Fibroblast of skin of left quadriceps (primary cell): Measurements from ENCODE around the gene DUSP7.
A peak's percentile ranks its signal among the peaks of the same experiment; 100 is the strongest.

Experiments used
- DNase-seq, 2 experiments: peaks; one replicate each; pipeline ENCODE4 v3.0.0-alpha.2; 2013; ENCODE audit warnings: low read depth in 2 of 2

Gene DUSP7, protein sequence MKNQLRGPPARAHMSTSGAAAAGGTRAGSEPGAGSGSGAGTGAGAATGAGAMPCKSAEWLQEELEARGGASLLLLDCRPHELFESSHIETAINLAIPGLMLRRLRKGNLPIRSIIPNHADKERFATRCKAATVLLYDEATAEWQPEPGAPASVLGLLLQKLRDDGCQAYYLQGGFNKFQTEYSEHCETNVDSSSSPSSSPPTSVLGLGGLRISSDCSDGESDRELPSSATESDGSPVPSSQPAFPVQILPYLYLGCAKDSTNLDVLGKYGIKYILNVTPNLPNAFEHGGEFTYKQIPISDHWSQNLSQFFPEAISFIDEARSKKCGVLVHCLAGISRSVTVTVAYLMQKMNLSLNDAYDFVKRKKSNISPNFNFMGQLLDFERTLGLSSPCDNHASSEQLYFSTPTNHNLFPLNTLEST

DNA sequence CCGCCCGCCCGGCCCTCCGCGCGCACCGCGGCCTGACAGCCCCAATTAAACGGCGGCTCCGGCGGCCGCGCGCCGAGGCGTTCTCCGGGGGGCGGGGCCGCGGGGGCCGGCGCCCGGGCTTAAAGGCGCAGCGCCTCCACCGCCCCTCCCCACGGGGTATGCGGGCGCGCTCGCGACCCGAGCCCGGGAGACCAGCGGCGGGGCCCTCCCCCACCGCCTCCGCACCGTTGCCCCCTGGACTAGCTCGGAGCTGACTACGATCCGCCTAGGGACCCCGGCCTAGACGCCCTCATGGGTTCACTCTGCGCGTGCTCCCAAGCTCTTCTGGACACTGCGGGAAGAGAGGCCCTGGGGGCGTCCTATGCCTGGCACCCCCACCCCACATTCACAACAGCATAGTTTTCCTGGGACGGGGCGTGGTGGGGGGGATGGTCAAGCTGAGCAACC is at the start of gene DUSP7:
TSS of gene DUSP7 (minus strand) at position 51 of the 447 bp plus-strand sequence. CDS start 205 bp downstream, outside the sequence.
- DNase-seq: peak in 1 of 2 experiments; percentile 45

DNA sequence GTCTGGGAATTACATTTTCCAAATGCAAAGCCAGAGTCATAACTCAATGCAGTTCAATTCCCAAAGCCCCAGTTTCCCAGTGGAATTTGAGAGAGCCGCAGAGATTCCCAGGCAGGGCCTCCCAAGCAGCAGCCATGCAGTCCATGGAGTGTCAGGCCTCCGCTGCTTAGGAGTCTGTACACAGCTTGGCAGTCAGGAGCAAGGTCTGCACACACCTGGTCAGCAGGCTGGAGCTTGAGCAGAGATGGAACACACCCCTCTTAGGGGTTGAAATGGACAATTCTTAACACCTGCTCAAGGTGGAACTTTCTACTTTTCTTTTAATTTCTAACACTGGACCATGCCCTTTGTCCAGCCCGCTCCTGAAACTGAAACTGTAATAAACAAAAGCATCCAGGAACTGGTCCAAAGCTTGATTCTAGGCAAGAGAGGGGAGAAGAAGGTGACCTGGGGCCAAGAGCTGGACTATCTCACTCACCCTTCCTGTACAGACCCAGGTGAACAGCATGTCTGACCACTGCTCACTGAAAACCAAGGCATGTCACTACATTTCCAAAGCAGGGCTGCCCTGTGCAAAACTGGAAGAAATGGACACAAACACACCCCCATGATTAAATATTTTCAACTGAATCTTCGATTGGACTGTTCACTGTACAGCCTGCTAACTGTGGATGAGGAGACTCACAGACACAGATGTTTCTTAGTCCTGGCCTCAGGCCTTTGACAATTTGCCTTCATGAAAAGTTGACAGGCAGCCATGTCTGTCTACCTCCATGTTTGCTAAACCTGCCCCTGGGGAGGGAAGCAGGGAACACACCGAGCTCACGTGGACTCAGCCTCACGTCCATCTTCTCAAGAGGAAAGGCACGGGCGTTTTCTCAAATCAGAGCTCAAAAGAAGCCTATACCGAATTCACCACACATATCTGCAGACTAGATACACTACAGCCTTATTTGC is 48.6 kb upstream of the DUSP7 start:
- DNase-seq: no peak

DNA sequence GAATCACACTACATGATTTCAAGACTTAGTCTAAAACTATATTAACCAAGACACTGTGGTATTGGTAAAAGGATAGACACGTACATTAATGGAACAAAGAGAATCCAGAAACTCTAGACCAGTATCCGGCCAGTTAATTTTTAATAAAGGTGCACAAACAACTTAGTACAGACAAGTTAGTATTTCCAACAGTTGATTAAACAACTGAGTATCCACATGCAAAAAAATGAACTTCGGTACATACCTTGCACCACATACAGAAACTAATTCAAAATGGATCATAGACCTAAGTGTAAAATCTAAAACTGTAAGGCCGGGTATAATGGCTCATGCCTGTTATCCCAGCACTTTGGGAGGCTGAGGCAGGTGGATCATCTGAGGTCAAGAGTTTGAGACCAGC is 46.6 kb upstream of the DUSP7 start:
- DNase-seq: no peak

DNA sequence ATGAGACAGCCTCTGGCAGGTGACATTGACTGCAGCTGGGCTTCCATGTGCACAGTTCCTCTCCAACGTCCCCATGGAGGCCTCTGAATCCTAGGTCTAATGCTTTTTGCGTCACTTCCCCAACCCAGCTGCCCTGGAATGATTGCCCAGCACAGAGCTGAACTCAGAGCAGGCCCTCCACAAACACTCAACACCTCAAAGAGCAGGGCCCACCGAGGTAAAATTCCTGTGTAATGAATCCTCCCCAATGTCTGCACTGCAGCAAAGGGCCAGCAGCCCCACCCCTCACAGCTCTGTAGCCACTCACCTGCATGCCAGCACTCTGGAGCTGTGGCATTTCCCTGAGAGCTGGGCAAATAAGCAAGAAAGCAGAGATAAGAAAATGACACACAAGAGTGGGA is 42.6 kb upstream of the DUSP7 start:
- DNase-seq: no peak

DNA sequence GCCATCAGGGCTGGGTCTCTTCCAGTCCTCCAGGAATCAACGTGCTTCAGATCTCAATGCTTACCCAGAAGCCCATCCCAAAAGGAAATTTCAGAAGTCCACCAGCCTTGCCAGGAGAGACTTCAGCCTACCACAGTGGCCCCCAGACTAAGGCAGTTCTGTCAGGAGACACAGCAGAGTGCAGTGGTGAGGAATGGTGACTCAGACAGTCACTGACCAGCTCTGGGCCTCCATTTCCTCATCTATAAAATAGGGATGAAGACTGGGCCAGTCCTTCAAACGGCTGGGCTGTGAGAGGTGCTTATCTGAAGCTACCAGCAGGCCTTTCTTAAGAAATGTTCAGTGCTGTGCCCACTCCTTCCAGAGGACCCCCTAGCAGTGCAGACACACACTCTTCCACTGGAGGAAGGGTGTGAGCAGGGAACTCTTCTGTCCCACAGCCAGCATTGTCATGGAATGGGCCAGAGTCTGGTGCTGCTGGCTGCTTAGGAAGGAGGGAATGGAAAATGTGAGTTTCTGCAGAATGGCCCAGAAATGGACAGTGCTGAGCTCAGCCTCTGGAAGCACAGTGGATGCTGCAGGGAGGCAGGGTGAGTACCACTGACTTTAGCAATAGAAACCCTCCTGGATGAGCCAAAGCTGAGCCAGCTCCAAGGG is 41.6 kb upstream of the DUSP7 start:
- DNase-seq: no peak

DNA sequence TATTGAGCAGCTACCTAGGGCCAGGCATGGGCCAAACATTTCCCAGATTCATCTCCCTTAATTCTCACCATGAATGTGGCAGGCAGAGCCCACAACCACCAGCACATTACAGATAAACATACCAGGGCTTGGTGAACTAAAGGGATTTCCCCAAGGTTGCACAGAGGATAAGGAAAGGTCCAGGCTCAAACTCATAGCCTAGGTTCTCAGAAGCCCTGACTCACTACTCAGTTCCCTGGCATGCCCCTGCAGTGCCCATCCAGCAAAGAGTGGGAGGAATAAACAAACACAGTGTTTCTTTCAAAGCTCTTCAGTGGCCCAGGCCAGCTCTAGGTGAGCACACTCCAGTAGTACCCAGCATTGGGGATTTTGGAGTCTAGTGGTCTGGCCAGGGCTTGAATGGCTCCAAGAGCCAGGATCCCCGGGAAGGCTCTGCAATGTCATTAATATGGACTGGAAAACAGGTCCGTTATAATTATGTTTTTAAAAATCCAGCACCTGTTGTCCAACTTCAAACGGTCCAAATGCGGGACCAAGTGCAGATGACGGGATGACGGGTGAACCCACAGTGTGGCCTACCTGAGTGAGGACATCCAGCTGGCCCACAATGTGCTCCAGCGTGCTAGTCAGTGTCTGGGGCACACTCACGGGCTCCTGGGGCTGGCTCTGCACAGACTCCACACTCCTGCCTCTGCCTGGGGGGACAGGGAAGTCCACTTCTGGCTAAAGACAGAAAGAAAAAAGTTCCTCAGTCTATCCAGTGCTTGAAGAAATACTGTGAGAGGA is 39.8 kb upstream of the DUSP7 start:
- no peak for DNase-seq

DNA sequence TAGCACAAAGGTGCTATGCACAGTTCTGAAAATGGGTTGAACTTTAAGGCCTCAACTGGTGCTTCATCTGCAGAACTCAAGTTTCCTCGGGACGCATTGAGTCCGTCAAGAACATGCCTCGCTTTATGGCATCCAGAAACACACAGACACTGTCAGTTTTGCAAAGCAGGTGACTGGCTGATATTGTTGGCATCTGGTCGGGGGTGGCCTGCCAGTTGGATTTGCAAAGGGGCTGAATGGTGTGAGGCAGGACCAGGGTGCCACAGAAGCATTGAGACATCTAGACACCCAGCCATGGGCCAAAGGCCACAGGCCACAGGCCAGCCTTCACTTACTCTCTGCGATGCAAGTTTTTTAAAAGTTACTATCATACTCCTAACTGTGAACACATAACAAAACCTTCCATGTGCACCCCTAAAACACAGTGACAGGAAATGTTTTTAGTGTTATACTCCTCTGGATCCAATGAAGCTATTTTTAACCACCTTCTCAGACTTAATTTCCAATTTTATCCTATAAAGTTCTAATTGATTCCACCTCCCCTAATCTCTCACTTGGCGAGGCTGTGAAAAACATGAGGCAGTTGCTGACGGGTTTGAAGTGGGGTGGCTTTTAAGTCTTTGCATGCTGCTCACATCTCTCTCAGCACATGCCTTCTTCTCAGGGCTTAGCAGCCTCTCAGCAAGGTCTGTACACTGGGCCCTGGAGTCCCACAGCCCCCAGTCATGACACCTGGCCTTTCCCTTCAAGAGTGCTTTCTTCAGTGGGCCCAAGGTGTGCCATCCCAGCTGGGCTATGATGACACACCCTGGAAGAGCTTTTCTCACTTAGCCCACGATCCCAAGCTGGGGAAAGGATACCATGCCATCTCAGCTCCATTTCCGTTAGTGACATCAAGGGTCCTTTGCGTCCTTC is 38.5 kb upstream of the DUSP7 start:
- no peak for DNase-seq

DNA sequence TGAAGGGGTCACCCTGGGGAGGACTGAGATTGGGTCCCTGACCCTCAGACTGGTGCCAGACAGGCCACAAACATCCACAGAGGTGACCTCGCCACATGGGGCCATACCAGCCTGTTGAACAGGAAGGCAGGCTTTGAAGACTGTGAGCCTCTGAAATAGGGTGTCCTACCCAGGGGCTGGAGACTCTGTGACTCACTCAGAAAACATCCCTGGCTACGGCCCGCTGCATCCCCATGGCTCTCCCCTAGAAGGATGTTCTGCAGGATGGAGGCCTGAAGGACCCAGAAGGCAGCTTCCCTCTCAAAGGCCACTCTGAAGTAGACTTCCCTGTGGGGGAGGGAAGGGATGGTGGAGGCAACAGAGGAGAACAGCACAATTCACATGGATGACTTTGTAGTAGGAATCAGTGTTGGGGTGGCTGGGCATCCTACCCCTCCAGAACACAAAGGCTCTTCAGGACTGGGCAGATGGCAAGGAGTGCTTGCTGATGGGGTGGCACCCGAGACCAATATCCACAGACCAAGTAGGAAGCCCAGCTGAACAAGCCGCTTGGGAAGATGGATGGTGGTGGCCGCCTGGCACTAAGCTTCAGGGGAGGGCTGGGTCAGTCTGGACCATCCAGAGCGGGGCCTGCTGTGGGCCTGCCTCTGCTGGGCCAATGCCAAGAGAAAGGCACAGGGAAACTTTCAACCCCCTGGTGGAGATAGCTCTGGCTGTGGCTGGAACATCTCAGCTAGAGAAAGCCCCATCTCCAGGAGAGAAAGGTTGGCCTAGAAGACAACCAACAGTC is 37.6 kb upstream of the DUSP7 start:
- peak in 1 of 2 experiments; percentile 30 for DNase-seq

DNA sequence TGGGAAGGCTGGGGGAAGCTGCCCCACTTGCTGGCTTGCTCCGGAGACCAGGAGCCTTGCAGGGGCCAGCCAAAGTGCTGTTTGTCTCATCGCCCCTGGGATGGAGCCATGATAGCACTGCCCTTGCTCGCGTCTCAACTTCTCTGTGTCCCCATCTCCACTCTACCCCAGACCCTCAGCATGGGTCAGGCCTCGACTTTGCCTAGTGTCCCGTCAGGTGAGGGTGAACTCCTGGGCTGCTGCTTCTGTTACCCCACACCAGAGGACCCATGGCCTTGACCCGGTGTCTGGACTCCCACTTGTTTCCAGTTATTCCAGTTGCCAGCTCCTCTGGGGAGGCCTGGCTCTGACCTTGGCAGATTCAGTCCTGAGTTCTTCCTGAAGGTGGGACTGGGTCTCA is 36.5 kb upstream of the DUSP7 start:
- DNase-seq: no peak

DNA sequence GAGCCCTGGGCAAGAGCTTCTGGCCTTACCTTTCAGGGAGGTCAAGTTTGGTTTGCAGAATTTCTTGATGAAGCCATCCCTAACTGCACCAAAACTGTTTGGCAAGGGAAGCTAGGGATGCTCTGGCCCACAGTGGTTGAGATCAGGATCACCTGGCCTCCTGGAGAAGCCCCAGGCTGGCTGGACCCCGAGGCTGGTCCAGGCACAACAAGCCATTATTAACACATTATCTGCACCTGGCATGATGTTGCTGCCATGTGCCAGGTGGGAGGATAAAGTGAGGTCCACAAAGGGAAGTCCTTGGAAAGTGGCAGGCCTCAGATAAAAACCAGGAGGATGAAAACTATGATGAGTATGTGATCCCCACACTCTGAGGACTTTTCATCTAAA is 35.9 kb upstream of the DUSP7 start:
- DNase-seq: no peak

DNA sequence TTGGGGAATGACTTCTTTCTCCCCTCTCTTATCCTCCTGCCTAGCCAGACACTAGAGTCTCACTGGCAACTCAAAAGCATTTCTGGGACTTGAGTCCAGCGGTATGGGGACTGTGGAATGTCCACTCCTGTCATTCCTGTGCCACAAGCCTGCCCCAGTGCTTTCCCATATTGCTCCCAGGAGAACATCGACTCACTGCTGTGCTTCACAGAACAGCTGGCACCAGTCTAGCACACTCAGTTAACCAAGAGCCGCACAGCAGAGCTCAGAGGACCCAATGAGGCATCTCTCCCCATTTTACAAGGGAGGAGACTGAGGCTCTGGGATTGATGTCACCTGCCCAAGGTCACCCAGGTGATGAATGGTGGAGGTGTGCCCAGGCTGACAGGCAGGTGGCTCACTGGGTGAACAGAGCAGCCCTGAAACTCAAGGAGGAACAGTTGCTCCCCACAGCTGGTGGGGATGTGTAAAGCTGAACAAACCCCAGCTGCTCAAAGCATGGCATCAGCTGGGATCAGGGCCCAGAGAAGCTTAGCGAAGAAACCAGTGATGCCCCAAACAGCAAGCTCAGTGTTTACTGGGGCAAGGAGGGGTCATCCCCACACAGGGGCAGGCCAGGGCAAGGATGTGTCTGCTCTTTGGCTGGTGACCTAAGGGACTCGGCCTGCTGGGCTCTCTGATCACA is 35.4 kb upstream of the DUSP7 start:
- no peak for DNase-seq

DNA sequence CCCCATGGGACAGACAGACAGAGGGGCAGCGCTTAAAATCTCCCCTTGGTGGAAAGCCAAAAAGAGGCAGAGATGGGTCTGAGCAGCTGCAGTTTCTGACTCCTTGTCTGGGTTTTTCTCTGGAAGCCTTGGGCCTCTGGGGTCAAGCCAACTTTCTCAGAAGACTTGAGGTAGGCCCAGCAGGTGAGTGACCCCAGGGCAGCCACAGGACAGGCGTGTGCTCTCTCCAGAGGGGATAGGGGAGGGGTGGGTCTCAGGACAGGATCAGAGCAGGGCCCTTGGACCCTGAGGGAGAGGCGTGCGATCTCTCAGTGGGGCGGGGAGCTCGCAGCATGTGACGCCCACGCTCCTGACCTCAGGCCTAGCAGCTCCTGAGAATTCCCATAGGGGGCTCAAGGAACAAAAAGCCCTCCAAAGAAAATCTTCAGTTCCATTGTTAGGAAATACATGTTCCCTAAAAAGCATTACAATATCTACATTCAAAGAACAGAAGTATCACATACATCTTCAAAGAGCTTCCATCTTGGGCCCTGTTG is 34.6 kb upstream of the DUSP7 start:
- DNase-seq: no peak

DNA sequence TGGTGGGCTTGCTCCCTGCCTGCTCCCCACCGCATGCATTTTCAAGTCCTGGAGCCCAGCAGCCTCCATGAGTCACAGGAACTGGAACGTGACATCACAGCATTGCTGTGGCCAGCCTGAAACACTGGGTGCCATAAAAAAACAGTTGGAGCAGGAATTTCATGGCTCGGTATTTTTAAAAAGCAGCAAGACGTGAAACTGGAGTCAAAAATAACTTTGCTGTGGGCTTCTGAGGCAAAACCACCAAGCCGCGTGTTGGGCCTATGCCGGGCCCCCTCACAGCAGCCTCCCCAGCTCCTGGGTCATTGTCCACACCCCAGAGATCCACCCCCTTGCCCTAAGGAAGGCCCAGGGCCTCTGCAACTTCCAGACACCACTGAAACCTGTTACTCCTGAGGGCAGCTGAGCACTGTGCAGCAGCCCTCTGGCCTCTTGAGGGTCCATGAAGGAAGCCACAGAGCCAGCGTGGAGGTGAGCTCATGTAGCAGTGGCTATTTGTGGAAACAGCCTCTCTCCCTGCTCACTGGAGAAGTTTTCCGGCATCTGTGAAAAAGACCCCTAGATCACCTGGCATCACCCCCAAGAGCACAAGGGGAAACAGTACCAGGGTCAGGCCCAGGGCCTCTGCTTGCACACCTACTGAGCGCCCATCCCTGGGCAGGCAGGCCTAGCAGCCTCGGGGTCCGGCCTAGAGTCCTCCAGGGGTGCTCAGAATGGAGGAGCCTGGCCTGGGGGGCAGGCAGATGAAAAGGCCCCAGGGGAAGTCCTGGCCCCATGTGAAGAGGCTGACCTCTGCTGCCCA is 34.0 kb upstream of the DUSP7 start:
- DNase-seq: peak; percentile 87

DNA sequence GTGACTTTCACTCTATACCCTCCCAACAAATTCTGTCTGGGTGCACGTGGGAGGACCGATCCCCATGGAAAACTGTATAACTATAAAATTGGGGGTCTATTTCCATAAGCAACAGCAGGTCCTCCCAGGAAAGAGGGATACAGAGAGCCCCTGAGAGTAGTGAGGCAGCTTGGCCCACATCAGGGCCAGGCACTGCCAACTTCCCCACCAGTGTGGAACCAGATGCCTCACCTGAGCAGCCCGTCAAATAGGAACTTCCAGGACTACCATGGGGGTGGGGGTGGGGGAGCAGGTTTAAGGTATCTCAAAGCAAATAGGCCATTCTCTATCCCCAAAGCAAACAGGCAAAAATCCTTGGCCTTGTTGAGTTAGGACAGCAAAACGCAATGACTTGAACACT is 33.3 kb upstream of the DUSP7 start:
- no peak for DNase-seq

DNA sequence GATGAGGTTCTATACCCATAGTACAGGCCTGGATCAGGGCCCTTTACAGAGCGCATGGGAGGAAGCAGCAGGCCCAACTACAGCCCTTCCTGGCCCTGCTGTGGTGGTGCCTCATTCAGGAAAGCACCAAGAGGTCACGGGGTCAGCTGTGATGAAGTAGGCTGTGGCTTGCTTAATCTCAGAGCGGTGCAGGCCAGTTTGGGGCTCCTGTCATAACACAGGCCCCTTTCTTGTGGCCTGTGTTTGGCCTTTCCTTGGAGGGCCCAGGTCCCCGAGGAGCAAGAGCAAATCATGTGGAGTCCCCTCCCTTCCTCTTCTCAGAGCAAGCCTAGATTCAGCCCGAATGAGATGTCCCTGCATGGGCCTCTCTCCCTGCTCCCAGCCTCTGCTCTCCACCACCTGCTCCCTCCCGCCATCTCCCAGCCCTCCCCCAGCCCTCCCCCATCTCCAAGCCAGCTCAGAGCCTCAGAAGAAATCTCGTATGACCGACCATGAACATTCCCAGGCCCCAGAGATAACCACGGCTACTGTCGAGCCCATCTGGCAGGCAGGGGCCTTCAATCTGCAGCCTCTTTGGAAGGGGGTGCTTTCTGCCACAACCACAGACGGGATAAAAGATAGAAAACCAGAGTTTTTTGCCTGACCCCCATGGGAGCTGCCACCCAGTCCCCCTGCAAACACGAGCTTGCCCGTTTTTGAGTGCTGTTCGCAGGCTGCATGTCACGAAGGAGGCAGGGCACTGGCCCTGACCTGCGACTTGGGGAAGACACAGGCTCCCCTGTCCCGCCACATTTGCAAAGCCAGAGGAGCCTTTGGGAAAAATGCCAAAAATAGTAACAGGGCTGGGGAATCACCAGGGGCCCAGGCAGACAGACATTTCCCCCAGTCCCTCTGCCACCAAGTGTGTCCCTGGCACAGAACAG is 32.3 kb upstream of the DUSP7 start:
- DNase-seq: no peak

DNA sequence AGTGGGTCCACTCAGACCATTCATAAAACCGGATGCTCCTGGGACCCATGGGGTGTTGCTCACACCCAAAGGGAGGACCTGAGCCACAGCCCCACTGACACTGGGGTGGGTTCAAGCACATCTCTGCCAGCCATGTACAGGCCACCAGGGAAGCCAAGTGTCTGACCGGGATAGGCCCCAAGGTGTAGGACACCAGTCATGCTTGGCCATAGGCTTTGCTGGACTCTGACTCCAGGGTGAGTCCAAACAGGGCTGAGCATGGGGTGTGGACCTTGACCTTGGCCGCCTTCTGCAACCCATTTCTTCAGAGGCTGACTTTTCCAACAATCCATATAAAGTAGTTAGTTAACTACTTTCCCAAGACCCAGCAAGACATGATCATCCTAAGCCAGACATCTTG is 31.4 kb upstream of the DUSP7 start:
- no peak for DNase-seq
